ENCODE measurements around the gene COPB2. TPM values are rescaled to one million over a fixed set of nuclear protein-coding genes. Genes with fewer than 3 reads are reported as not detected.

COPB2 gene
- polyA plus RNA-seq, 2 donors, result 23.2 to 50.6 TPM

Other genes starting within 250 kb of the COPB2 start
- 10 to 100 TPM; 39.0 to 57.5 TPM for gene MRPS22, start 45.6 kb downstream of the COPB2 start, polyA plus RNA-seq
- under 1 TPM; 0.13 to 0.43 TPM for gene RBP2, start 86.9 kb upstream of the COPB2 start, polyA plus RNA-seq
- gene RBP1, start 150.1 kb upstream of the COPB2 start, polyA plus RNA-seq, result 10 to 100 TPM; 26.8 to 27.9 TPM

Data from esophagus (tissue), 2 donors.